Subcutaneous adipose tissue (tissue), 4 donors: ENCODE results near the gene NHS. TPM values are rescaled to one million over a fixed set of nuclear protein-coding genes. Genes with fewer than 3 reads are reported as not detected.

Experiments
- total RNA-seq, 4 donors: library from RNA; depleted of rRNA; stranded (reverse); fragments of >200 nt; gene quantifications; one replicate each; pipeline ENCODE4 v1.1.0, GENCODE V29; 2016
- TF ChIP-seq, protein P1 (sequence below): fragments of 450-650 bp; IDR thresholded peaks from one replicate; pipeline ENCODE4 v1.5.1; 2016; ENCODE audit warnings: low read depth, mild to moderate bottlenecking, control low read depth, antibody characterized with exemption, moderate library complexity

Gene NHS
- total RNA-seq, 4 donors from 2014 or later: 5.8 to 17.4 (median 9.5) TPM

DNA sequence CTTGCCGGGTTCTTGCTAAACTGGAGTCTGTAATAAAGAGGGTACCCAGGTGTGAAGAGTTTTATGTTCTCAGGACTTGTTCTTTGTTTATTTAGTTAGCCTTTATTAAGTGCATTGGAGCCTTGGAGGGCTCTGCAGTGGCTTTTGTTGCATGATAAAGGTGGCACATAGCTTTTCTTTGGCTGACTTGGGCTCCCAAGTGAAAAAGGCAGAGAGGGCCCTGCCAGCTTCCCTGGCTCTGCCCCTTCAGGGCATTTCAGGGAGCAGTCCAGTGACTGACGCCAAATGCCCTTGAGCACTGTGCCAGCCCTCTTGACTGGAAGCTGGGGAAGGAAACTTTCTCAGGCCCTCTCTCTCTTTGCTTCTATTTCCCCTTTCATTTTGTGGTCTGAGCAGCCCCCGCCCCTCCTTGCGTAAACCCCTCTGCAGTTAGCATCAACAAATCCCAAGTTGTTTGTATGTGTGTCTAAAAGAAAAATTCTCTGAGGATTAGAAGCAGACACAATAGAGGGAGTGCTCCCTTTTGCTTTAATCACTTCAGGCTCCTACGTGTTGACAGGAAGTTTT lies 152.2 kb downstream of the NHS start:
- TF ChIP-seq, protein P1, sequence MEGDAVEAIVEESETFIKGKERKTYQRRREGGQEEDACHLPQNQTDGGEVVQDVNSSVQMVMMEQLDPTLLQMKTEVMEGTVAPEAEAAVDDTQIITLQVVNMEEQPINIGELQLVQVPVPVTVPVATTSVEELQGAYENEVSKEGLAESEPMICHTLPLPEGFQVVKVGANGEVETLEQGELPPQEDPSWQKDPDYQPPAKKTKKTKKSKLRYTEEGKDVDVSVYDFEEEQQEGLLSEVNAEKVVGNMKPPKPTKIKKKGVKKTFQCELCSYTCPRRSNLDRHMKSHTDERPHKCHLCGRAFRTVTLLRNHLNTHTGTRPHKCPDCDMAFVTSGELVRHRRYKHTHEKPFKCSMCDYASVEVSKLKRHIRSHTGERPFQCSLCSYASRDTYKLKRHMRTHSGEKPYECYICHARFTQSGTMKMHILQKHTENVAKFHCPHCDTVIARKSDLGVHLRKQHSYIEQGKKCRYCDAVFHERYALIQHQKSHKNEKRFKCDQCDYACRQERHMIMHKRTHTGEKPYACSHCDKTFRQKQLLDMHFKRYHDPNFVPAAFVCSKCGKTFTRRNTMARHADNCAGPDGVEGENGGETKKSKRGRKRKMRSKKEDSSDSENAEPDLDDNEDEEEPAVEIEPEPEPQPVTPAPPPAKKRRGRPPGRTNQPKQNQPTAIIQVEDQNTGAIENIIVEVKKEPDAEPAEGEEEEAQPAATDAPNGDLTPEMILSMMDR: no peak

DNA sequence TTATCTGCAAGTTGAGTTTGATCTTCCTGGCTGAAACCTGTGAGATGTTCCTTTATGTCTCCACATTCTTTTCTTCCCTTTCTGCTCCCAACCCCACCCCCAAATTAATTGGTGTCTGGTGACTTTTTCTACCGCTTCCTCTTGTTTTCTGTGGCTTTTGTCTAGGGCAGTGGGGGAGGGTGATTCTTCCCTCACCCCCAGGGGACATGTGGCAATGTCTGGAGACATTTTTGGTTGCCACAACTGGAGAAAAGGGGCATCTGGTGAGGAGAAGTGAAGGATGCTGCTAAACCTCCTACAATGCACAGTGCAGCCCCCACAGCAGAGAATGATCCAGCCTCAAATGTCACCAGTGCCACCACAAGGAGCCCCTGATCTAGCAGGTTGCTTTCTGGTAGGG lies 152.9 kb downstream of the NHS start:
- TF ChIP-seq, protein P1: no peak

DNA sequence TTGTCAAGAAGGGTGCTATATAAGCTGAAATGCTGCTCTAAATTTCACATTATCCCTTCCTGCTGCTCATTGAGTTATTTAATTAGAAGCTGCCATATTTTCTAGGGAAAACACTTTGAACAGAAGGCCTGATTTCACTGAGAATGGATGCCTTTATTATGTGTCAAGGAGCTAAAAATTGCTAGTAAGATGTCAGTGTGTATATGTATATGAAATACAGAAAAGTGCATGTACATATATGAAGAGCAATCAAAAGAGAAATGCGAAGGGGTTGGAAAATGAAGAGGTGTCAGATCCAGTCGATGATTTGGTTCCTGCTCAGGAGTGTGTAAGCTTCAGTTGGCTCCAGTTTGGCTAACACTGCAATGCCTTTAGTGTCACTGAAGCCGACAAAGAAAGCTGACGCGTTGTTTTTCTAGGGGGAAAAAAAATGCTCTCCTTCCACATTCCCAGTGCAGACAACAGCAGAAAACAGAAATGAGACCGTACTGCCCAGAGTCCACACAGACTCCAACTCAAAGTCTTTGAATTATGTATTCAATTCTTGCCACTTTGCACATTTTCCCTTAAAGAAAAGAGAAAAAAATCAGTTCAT lies 154.2 kb downstream of the NHS start:
- TF ChIP-seq, protein P1: no peak

DNA sequence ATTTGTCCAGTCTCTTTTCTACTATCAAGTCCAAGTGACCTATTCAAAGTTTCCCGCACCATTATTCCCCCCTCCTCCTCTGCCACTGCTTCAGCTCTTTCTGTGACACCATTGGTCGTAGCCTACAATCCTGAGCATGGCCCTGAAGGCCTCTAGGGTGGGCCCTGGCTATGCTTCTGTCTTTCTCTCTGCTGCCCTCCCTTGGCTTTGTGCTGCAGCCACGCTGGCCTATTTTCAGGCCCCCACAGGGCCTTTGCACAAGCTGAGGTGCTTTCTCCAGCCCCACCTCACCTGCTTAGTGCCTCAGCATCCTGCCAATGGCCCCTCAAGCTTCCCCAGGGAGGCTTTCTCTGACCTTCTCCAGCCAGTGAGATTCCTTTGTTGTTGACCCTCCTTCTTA lies 156.5 kb downstream of the NHS start:
- TF ChIP-seq, protein P1: no peak

DNA sequence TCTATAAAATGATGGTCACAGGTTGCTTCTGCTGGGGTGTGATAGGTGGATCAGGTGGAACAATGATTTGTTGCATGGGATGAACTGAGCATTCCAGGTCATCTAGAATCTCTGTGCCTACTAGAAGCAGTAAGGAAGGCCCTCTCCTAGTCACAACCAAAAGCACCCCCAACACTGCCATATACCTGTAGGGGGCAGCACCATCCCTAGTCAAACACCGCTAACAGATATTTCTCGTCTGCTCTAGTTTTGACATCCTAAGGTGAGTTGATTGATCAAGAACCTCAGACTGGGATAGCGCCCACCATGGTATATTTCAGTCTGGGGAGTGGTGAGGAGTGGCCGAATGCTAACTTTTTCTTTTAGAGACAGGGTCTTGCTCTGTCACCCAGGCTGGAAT lies 160.2 kb downstream of the NHS start:
- TF ChIP-seq, protein P1: no peak

DNA sequence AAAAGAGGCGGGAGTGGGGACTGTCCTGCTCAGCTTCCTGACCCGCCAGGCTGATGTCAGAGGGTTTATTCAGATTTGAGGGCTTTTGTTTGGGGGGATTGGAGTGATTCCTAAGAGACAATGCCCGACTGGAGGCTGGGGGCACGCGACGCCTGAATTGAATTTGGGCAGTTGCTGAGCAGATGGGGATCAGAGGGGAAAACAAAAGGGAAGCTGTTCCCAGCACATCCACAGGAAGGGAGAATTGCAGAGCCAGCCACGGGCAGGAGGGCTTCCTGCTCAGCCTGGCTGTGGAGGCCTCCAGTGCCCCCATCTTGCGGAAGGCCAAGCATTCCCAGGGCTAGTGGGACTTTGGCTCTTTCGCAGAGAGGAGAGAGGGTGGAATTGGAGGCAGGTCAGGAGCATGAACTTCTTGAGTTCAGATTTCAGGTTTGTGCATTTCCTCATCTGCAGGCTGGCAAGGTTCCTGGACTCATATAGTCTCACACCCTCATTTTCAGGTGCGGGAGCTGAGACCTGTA lies 162.8 kb downstream of the NHS start:
- TF ChIP-seq, protein P1: no peak

DNA sequence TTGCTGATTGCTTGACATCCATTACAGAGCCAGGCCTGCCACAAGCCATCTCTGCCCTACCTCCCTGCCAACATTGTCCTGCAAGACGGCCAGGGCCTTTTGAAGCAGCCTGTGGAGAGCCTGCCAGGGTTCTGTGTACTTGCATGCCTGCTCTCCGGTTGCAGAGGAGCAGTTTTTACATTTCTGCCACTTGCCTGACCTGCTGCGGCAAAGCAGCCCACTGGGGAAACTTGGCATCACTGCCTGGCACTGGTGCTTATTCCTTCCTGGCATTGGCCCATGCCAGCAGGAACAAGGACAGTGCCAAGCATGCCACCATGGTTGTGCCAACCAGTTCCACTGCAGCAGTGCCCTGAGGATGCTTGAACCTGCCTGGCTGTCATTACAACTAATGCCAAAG lies 167.1 kb downstream of the NHS start:
- TF ChIP-seq, protein P1: no peak
